IPS DF 6.9 (cell line): ENCODE results near the gene AP4E1.

Experiments
- DNase-seq: peaks from one replicate; pipeline ENCODE4 v3.0.0-alpha.2; 2013; ENCODE audit warnings: low read depth, low spot score
- H3K27ac ChIP-seq: one replicate; pipeline ENCODE4 v1.5.1; 2013; ENCODE audit warnings: low read length, control low read depth
- H3K27me3 ChIP-seq: 2 replicates; pipeline ENCODE4 v1.6.1; 2013; ENCODE audit warnings: mild to moderate bottlenecking, low read length; ENCODE audit not compliant: control insufficient read depth, insufficient read depth
- H3K36me3 ChIP-seq: 2 replicates; pipeline ENCODE4 v1.6.1; 2013; ENCODE audit warnings: low read length; ENCODE audit not compliant: control insufficient read depth, insufficient read depth
- H3K4me1 ChIP-seq: 2 replicates; pipeline ENCODE4 v1.6.1; 2013; ENCODE audit warnings: low read length; ENCODE audit not compliant: control insufficient read depth, insufficient read depth
- H3K4me3 ChIP-seq: 2 replicates; pipeline ENCODE4 v1.5.1; 2013; ENCODE audit warnings: mild to moderate bottlenecking, low read length
- H3K9me3 ChIP-seq: 2 replicates; pipeline ENCODE4 v1.6.1; 2013; ENCODE audit warnings: low read length, inconsistent platforms; ENCODE audit not compliant: control insufficient read depth, insufficient read depth
- WGBS: extraction: QIAGEN DNeasy Blood & Tissue Kit; methylation state at CpG from one replicate; pipeline ENCODE4 v1.1.7; 2013; ENCODE audit warnings: mixed read lengths, missing lambda C conversion rate; ENCODE audit not compliant: insufficient read length, insufficient coverage; 5-methylcytosine and 5-hydroxymethylcytosine counted together

AP4E1 gene

DNA sequence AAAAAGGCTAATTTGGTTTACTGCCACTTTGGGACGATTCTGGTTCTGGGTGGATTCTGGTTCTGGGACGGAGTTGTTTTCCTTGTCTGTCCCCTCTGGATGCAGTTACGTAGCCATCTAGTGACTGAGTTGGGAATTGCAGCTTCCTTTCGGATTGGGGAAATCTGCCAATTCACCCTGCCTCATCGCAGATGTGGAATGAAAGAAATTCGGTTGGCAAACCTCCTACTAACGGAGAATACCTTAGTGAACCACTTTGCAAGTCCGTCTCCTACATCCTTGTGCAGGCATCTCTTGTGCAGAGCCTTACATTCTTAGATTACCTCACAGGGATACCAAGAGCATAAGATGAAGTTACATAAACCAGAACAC lies 31.5 kb upstream of the AP4E1 start:
- Histone ChIP-seq H3K27ac (no peak overlapping the region), H3K4me1 (no peaks in the 10 kb centered on the region)
- no CpG with 5 or more reads among the region's 8 CpGs for WGBS

GRCh38 chr15:50879016-50879617 lies 29.4 kb upstream of the AP4E1 start:
- Histone ChIP-seq H3K9me3 (no peaks in the 10 kb centered on the region), H3K27me3 (no peaks in the 10 kb centered on the region), H3K4me3 (no peak overlapping the region), H3K36me3 (no peaks in the 10 kb centered on the region), H3K27ac (no peak overlapping the region), H3K4me1 (no peaks in the 10 kb centered on the region)
- DNase-seq, result no peak
- no CpG with 5 or more reads among the region's 4 CpGs for WGBS

More for the DNA sequence above, 31.5 kb upstream of the AP4E1 start:
- no peaks in the 10 kb centered on the region for H3K9me3 ChIP-seq
- H3K27me3 ChIP-seq, result no peaks in the 10 kb centered on the region
- no peak overlapping the region for H3K4me3 ChIP-seq
- DNase-seq, result peak; percentile 91
- H3K36me3 ChIP-seq, result no peaks in the 10 kb centered on the region

GRCh38 chr15:50880206-50880605 lies 28.3 kb upstream of the AP4E1 start:
- no CpG with 5 or more reads among the region's 2 CpGs for WGBS
- Histone ChIP-seq H3K27ac (no peak overlapping the region), H3K4me3 (no peak overlapping the region), H3K4me1 (peaks cover under 1% of the 10 kb centered on the region; the same call in 1 of the 2 replicates), H3K9me3 (no peaks in the 10 kb centered on the region), H3K36me3 (no peaks in the 10 kb centered on the region), H3K27me3 (no peaks in the 10 kb centered on the region)
- DNase-seq, result no peak

GRCh38 chr15:50880651-50881114 lies 27.8 kb upstream of the AP4E1 start:
- Histone ChIP-seq H3K27ac (no peak overlapping the region), H3K4me1 (peaks cover 2% of the 10 kb centered on the region; the same call in 1 of the 2 replicates), H3K4me3 (no peak overlapping the region), H3K27me3 (no peaks in the 10 kb centered on the region), H3K36me3 (no peaks in the 10 kb centered on the region), H3K9me3 (no peaks in the 10 kb centered on the region)
- no peak for DNase-seq
- WGBS, result no CpG with 5 or more reads among the region's 2 CpGs

- no peaks in the 10 kb centered on the region for H3K36me3 ChIP-seq
- no peaks in the 10 kb centered on the region for H3K9me3 ChIP-seq
- H3K27me3 ChIP-seq, result no peaks in the 10 kb centered on the region
- DNase-seq, result no peak
- H3K4me3 ChIP-seq, result no peak overlapping the region
- peaks cover 2% of the 10 kb centered on the region; the same call in 1 of the 2 replicates for H3K4me1 ChIP-seq
- no peak overlapping the region for H3K27ac ChIP-seq
- no CpG with 5 or more reads among the region's 6 CpGs for WGBS
Observed at GRCh38 chr15:50881121-50882048, 27.1 kb upstream of the AP4E1 start.

DNA sequence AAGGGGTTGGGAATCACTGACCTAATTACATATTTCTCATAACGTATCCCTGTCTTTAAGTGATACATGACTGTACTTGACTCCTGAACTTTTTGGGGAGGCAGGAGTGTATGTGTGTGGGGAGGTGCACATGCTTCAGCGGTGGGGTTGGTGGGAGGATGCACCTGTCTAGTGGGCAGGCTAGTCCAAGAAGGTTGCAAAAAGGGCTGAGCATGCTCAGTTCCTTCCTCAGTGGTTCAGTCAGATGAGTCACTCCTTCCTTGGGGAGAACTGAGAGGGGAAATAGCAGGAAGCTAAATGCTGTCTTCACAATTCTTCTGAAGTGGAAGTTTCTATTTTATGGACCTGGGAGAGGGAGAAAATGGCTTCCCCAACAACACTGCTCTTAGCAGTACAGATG lies 24.6 kb upstream of the AP4E1 start:
- no peak overlapping the region for H3K27ac ChIP-seq
- peaks cover 2% of the 10 kb centered on the region; the same call in 1 of the 2 replicates for H3K4me1 ChIP-seq
- WGBS, result no CpG with 5 or more reads among the region's 2 CpGs
- no peaks in the 10 kb centered on the region for H3K27me3 ChIP-seq
- no peak overlapping the region for H3K4me3 ChIP-seq
- DNase-seq, result no peak
- H3K36me3 ChIP-seq, result no peaks in the 10 kb centered on the region
- H3K9me3 ChIP-seq, result no peaks in the 10 kb centered on the region

GRCh38 chr15:50884540-50884939 lies 23.9 kb upstream of the AP4E1 start:
- Histone ChIP-seq H3K4me3 (no peak overlapping the region), H3K9me3 (no peaks in the 10 kb centered on the region), H3K27ac (no peak overlapping the region), H3K27me3 (no peaks in the 10 kb centered on the region), H3K4me1 (peaks cover 2% of the 10 kb centered on the region; the same call in 1 of the 2 replicates), H3K36me3 (no peaks in the 10 kb centered on the region)
- no peak for DNase-seq
- WGBS, result no CpG with 5 or more reads among the region's 5 CpGs

- H3K27ac ChIP-seq, result no peak overlapping the region
- no peaks in the 10 kb centered on the region for H3K36me3 ChIP-seq
- H3K27me3 ChIP-seq, result no peaks in the 10 kb centered on the region
- DNase-seq, result no peak
- H3K4me3 ChIP-seq, result no peak overlapping the region
- peaks cover 2% of the 10 kb centered on the region; the same call in 1 of the 2 replicates for H3K4me1 ChIP-seq
- no peaks in the 10 kb centered on the region for H3K9me3 ChIP-seq
Observed at GRCh38 chr15:50886139-50886467, 22.4 kb upstream of the AP4E1 start.

GRCh38 chr15:50886611-50887345 lies 21.7 kb upstream of the AP4E1 start:
- Histone ChIP-seq H3K4me3 (no peak overlapping the region), H3K27ac (no peak overlapping the region), H3K27me3 (no peaks in the 10 kb centered on the region), H3K36me3 (no peaks in the 10 kb centered on the region), H3K4me1 (peaks cover 2% of the 10 kb centered on the region; the same call in 1 of the 2 replicates), H3K9me3 (no peaks in the 10 kb centered on the region)
- WGBS, result no CpG with 5 or more reads among the region's 2 CpGs
- DNase-seq, result no peak

- Histone ChIP-seq H3K4me1 (peaks cover 2% of the 10 kb centered on the region; the same call in 1 of the 2 replicates), H3K9me3 (no peaks in the 10 kb centered on the region), H3K27me3 (no peaks in the 10 kb centered on the region), H3K27ac (no peak overlapping the region), H3K36me3 (no peaks in the 10 kb centered on the region), H3K4me3 (no peak overlapping the region)
- no peak for DNase-seq
- WGBS, result no CpG with 5 or more reads among the region's 3 CpGs
Observed at GRCh38 chr15:50888054-50888453, 20.4 kb upstream of the AP4E1 start.
